Measurements from ENCODE around the gene TFCP2L1. TPM values are rescaled to one million over a fixed set of nuclear protein-coding genes. Genes with fewer than 3 reads are reported as not detected.

The TFCP2L1 gene
- total and polyA plus RNA-seq, 2 experiments from 2014 or later = 0.94 to 6.4 TPM

- no peak for TF ChIP-seq ETS1 (IDR thresholded peaks at IDR 0.05)
- no peak for TF ChIP-seq EZH2 (IDR thresholded peaks at IDR 0.05; ENCODE audit: low read depth, unreplicated experiment)
- no peak for TF ChIP-seq JUNB (IDR thresholded peaks at IDR 0.05; ENCODE audit: unreplicated experiment)
- TF ChIP-seq ZNF114 (CRISPR knock-in tag; IDR thresholded peaks at IDR 0.05) = no peak
- no peak for TF ChIP-seq REST (IDR thresholded peaks at IDR 0.05; ENCODE audit: unreplicated experiment)
- TF ChIP-seq CREB1 (CRISPR knock-in tag; IDR thresholded peaks at IDR 0.05; ENCODE audit: low read depth) = no peak
These were observed 924 bp upstream of the TFCP2L1 start (continued) for GRCh38 chr2:121285926-121286325.

- H3K4me2 ChIP-seq = peak overlapping the region; percentile 94
- Mint-ChIP-seq H3K4me1 (peaks cover 16% of the 10 kb centered on the region), H3K9me3 (no peaks in the 10 kb centered on the region), H3K36me3 (ENCODE audit: low read depth) (no peaks in the 10 kb centered on the region), H3K4me3 (peak overlapping the region; percentile 81), H3K27me3 (ENCODE audit: insufficient read depth, low read depth, poor library complexity) (peaks cover 47% of the 10 kb centered on the region), H3K27ac (no peak overlapping the region)
- peaks cover 7% of the 10 kb centered on the region for H3K4me1 ChIP-seq (ENCODE audit: insufficient read depth)
- ATAC-seq (peak; percentile 3; the same call in 2 of the 3 replicates), DNase-seq (ENCODE audit: low spot score) (no peak)
- H3K9me2 ChIP-seq (ENCODE audit: insufficient read depth) = no peaks in the 10 kb centered on the region
- no peaks in the 10 kb centered on the region for H3K36me3 ChIP-seq (ENCODE audit: insufficient read depth)
- H3K4me3 ChIP-seq = peak overlapping the region; percentile 81
- no peak overlapping the region for H3K27ac ChIP-seq (ENCODE audit: low read depth)
- peak overlapping the region; percentile 95 for H2AFZ ChIP-seq
- TF ChIP-seq ZNF462 (CRISPR knock-in tag; IDR thresholded peaks at IDR 0.05) (no peak), EZH2 (IDR thresholded peaks at IDR 0.05; ENCODE audit: low read depth, unreplicated experiment) (peak; percentile 5)
- H3K79me2 ChIP-seq (replicated peaks; ENCODE audit: insufficient read depth) = no peaks in the 10 kb centered on the region
- H3F3A ChIP-seq (replicated peaks; ENCODE audit: low read depth) = no peaks in the 10 kb centered on the region
- peaks cover 35% of the 10 kb centered on the region for H3K27me3 ChIP-seq (ENCODE audit: insufficient read depth)
- H4K20me1 ChIP-seq (replicated peaks; ENCODE audit: insufficient read depth) = no peaks in the 10 kb centered on the region
These were observed 1.1 kb downstream of the TFCP2L1 start for GRCh38 chr2:121283670-121284462.

Data from GM23338 (cell line).